Cardiac muscle cell (in vitro differentiated cells and primary cell): ENCODE measurements around the gene EDIL3. TPM values are rescaled to one million over a fixed set of nuclear protein-coding genes. Genes with fewer than 3 reads are reported as not detected.

ENCODE experiments used
- DNase-seq, 2 donors: peaks; one replicate each; pipeline versions ENCODE4 v3.0.0 to v3.0.0-alpha.2; 2010 to 2017; ENCODE audit warnings: low read depth in 1 of 2, low spot score in 1 of 2
- H3K27ac ChIP-seq: fragments of 200-600 bp; sonication (generic); 2 replicates; pipeline ENCODE4 v1.5.1; 2016
- H3K27me3 ChIP-seq: fragments of 200-600 bp; sonication (generic); 2 replicates; pipeline ENCODE4 v1.6.0; 2016; ENCODE audit warnings: control low read depth
- H3K36me3 ChIP-seq: fragments of 200-600 bp; sonication (generic); 2 replicates; pipeline ENCODE4 v1.5.1; 2016; ENCODE audit warnings: control low read depth
- H3K4me1 ChIP-seq: fragments of 200-600 bp; sonication (generic); 2 replicates; pipeline ENCODE4 v1.8.1; 2017; ENCODE audit warnings: low read depth, mild to moderate bottlenecking, mixed run types
- H3K4me3 ChIP-seq: fragments of 200-600 bp; sonication (generic); 2 replicates; pipeline ENCODE4 v1.5.1; 2016; ENCODE audit warnings: mild to moderate bottlenecking
- H3K9me3 ChIP-seq: fragments of 200-600 bp; sonication (generic); 2 replicates; pipeline ENCODE4 v1.5.1; 2017; ENCODE audit warnings: low read depth, mild to moderate bottlenecking, control low read depth
- polyA plus RNA-seq: library from polyadenylated mRNA; unstranded; fragments of >200 nt; fragmentation: Nextera tagmentation; extraction: Ambion mirVana; gene quantifications from 2 replicates; pipeline ENCODE4 v1.2.1, GENCODE V29; 2016
- total RNA-seq: library from RNA; depleted of rRNA; stranded (reverse); fragments of >200 nt; gene quantifications from 2 replicates; pipeline ENCODE4 v1.2.3, GENCODE V29; 2016
- TF ChIP-seq, protein P1 (sequence below): IDR thresholded peaks from 2 replicates; pipeline ENCODE4 v1.5.1; 2012; ENCODE audit warnings: low read depth, mild to moderate bottlenecking, low read length

The EDIL3 gene
- total and polyA plus RNA-seq, 2 experiments from 2014 or later = 7.2 to 7.7 TPM

DNA sequence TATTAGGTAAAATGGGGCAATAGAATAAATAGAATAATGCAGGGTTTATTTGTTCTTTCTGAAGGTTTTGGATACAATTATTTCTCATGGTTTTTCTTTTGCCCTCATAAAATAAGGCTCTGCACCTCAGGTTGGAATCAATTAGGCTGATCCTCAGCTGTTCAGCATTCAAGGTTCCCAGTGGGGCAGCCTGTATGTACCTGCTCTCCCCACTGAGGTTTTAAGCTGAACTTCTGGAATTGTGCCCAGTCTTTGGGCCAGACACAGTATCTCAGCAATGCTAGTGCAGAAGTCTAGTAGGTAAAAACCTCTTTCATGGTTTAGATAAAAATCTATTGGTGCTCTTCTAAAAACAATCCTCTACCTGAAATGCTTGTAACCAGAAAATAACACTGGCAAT, 98.0 kb downstream of the EDIL3 start:
- TF ChIP-seq, protein P1, sequence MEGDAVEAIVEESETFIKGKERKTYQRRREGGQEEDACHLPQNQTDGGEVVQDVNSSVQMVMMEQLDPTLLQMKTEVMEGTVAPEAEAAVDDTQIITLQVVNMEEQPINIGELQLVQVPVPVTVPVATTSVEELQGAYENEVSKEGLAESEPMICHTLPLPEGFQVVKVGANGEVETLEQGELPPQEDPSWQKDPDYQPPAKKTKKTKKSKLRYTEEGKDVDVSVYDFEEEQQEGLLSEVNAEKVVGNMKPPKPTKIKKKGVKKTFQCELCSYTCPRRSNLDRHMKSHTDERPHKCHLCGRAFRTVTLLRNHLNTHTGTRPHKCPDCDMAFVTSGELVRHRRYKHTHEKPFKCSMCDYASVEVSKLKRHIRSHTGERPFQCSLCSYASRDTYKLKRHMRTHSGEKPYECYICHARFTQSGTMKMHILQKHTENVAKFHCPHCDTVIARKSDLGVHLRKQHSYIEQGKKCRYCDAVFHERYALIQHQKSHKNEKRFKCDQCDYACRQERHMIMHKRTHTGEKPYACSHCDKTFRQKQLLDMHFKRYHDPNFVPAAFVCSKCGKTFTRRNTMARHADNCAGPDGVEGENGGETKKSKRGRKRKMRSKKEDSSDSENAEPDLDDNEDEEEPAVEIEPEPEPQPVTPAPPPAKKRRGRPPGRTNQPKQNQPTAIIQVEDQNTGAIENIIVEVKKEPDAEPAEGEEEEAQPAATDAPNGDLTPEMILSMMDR = no peak
- Histone ChIP-seq H3K36me3 (no peaks in the 10 kb centered on the region), H3K27me3 (no peaks in the 10 kb centered on the region), H3K4me3 (no peak overlapping the region), H3K9me3 (no peaks in the 10 kb centered on the region), H3K4me1 (peaks cover 33% of the 10 kb centered on the region), H3K27ac (no peak overlapping the region)
- DNase-seq = peak in 1 of 2 donors; percentile 10

DNA sequence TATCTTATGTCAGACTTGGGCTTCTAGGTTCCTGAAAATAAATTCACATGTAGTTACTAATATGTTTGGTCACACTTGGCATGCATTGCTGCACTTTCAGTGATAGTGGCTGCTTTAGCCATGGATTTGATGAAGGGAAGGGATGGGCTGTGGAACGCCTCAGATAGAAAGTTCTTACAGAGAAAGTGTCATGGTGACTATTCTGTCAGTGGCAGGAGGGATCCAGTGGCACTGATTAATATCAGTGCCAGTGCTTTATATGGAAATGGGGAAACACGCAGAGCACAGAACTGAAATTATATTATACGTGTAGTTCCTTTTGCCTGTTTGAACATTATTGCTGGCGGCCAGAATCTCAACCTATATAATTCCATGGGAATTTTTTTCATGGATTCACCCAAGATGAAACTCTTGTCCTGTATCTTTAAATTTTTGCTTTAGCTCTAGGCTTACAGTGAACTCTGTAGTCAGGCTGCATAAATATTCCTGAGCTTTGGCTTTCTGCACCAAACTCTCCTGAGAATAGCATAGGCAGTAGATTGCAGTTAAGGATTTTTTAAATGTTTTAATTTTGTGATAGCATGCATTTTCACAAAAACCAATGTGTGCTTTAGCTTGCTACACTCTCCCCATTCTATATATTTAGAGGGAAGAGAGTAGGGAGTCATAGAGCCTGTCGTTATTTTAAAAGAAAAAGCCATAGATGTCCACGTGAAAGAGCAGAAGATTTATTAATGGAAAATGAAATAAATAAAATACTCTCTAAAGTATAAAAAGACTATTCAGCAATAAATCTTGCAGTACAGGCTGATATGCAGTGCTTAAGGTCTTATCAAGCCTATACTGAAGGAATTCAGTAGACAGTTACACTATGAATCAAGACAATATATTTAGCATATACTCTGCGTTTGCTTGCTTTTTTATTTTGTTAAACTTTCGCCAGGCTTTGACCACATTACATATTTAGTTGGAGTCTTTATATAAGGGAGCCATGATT, 98.7 kb downstream of the EDIL3 start:
- Histone ChIP-seq H3K27ac (no peak overlapping the region), H3K4me3 (no peak overlapping the region), H3K9me3 (no peaks in the 10 kb centered on the region), H3K36me3 (no peaks in the 10 kb centered on the region), H3K27me3 (no peaks in the 10 kb centered on the region), H3K4me1 (peaks cover 31% of the 10 kb centered on the region)
- TF ChIP-seq, protein P1 = no peak
- DNase-seq = no peak

DNA sequence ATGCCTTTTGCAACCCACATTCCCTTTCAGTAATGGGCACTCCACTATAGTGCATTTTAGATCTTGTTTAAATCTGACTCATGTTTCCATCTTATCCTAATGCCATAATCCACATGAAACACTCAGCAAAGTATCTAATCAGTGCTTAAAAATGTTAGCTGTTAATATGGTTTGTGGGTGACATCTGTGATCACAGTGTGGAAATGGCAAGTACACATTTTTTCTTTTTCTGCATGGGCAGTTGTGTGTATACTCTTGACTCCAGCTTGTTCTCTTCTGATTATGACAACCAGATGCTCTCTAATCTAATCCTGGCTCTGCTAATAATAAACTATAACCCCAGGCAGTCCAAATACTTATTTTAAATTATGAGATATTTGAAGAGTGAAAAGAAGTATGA, 103.3 kb downstream of the EDIL3 start:
- TF ChIP-seq, protein P1 = no peak
- H3K4me3 ChIP-seq = no peak overlapping the region
- H3K4me1 ChIP-seq = peaks cover 8% of the 10 kb centered on the region

DNA sequence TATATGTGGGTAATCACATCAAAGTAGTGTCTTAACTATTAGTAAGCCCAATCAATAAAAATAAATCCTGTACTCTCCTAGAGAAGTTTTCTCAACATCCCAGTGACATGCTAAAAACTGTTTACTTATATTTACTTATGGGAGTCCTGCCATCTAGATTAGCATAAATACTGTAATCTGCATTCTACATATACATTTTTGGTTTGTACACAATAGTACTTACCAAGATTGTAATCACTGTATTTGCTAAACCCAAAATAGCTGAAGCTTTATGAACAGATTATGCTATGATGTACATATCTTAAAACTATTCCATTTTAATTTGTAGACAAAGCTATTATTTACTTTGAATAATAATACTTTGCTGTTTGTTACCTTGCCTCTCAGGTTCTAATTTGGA, 105.4 kb downstream of the EDIL3 start:
- TF ChIP-seq, protein P1 = no peak

More for the DNA sequence above, 103.3 kb downstream of the EDIL3 start:
- no peak overlapping the region for H3K27ac ChIP-seq
- no peaks in the 10 kb centered on the region for H3K36me3 ChIP-seq
- no peak for DNase-seq
- H3K27me3 ChIP-seq = no peaks in the 10 kb centered on the region
- no peaks in the 10 kb centered on the region for H3K9me3 ChIP-seq

DNA sequence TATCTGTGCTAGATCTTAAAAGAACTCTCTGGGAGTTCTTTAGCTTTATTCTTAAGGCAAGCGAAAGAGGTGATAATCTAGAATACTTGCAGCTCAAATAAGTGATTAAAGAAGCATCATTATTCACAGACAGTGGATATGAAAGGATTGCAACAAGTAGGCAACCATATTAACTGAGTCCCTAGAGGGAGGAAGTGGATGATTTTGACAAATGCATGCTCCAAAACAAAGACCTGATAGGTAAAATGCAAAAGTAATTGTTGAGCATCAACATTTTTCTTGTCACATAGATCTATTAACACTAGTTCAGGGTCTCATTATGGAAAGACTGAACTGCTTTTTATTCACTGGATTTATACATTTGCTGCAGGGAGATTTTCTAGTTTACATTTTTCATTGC, 109.1 kb downstream of the EDIL3 start:
- no peaks in the 10 kb centered on the region for H3K36me3 ChIP-seq
- H3K4me3 ChIP-seq = no peak overlapping the region
- H3K4me1 ChIP-seq = peaks cover 5% of the 10 kb centered on the region
- no peaks in the 10 kb centered on the region for H3K9me3 ChIP-seq
- H3K27ac ChIP-seq = no peak overlapping the region
- DNase-seq = no peak
- no peaks in the 10 kb centered on the region for H3K27me3 ChIP-seq
- TF ChIP-seq, protein P1 = no peak

More for the DNA sequence above, 105.4 kb downstream of the EDIL3 start:
- H3K36me3 ChIP-seq = no peaks in the 10 kb centered on the region
- no peak for DNase-seq
- no peaks in the 10 kb centered on the region for H3K27me3 ChIP-seq
- no peaks in the 10 kb centered on the region for H3K9me3 ChIP-seq
- H3K27ac ChIP-seq = no peak overlapping the region
- no peak overlapping the region for H3K4me3 ChIP-seq
- no peaks in the 10 kb centered on the region for H3K4me1 ChIP-seq
